HCT116 (cell line): ENCODE results near the gene TTLL10. TPM values are rescaled to one million over a fixed set of nuclear protein-coding genes. Genes with fewer than 3 reads are reported as not detected.

Experiments
- ATAC-seq: fragments of 200-7000 bp; cut with Tn5 transposase; 2 replicates; pipeline ENCODE4 v1.9.1; 2020; ENCODE audit warnings: mild to moderate bottlenecking, moderate library complexity
- BruUV-seq: library from RNA; stranded (reverse); fragments of 400-500 nt; replicated peaks from 2 replicates; lab custom pipeline; 2021; lab: Mats Ljungman, UMichigan
- CTCF ChIA-PET: fragments of 300-600 bp; sonication (Branson Sonifier 250); formaldehyde crosslinking; loops from one replicate; lab custom pipeline; 2021; ENCODE audit warnings: antibody characterized with exemption; lab: Charles Lee
- POLR2A ChIA-PET: fragments of 300-600, 350-600 bp; sonication (Branson Sonifier 250); formaldehyde crosslinking; loops from one replicate; lab custom pipeline; 2021; ENCODE audit warnings: antibody characterized with exemption; lab: Charles Lee
- RAD21 ChIA-PET, 2 experiments: fragments of 300-600 bp; sonication (Branson Sonifier 250); formaldehyde crosslinking; loops; one replicate each; lab custom pipeline; 2023; ENCODE audit warnings: low total read pairs in 2 of 2; ENCODE audit not compliant: uncharacterized antibody in 2 of 2, unreplicated experiment in 2 of 2, low non-redundant PET in 1 of 2; lab: Charles Lee
- DNase-seq: peaks from one replicate; pipeline ENCODE4 v3.0.0-alpha.2; 2010; ENCODE audit warnings: low read depth, low spot score
- H2AFZ ChIP-seq: fragments of 200-600 bp; shearing (Covaris generic), sonication (generic); 2 replicates; pipeline ENCODE4 v1.6.1; 2017; ENCODE audit warnings: low read depth, mixed run types, mixed read lengths, antibody characterized with exemption, low read length; ENCODE audit not compliant: poor library complexity, severe bottlenecking
- H3K27ac ChIP-seq: 2 replicates; pipeline ENCODE4 v1.5.1; 2012; ENCODE audit warnings: low read depth, low read length
- H3K27me3 ChIP-seq: fragments of 200-600 bp; sonication (generic); 2 replicates; pipeline ENCODE4 v1.6.1; 2016; ENCODE audit warnings: mixed run types, low read length, mixed read lengths; ENCODE audit not compliant: insufficient read depth
- H3K36me3 ChIP-seq, 2 experiments: fragments of 200-500 bp in 1 of 2; fragments of 200-600 bp in 1 of 2; sonication (Bioruptor generic) in 1 of 2; sonication (generic) in 1 of 2; 2 replicates each; pipeline versions ENCODE4 v1.5.1 to v1.6.1; 2014 to 2016; ENCODE audit warnings: low read length in 2 of 2, inconsistent platforms in 1 of 2, mixed read lengths in 1 of 2, mixed run types in 1 of 2; ENCODE audit not compliant: insufficient read depth in 2 of 2, control insufficient read depth in 1 of 2
- H3K4me1 ChIP-seq, 2 experiments: fragments of 200-600 bp in 1 of 2; sonication (generic) in 1 of 2; 2 replicates each; pipeline versions ENCODE4 v1.5.1 to v1.6.1; 2012 to 2017; ENCODE audit warnings: low read length in 2 of 2, inconsistent platforms in 1 of 2, mild to moderate bottlenecking in 1 of 2, mixed read lengths in 1 of 2, mixed run types in 1 of 2, moderate library complexity in 1 of 2; ENCODE audit not compliant: insufficient read depth in 2 of 2, control insufficient read depth in 1 of 2
- H3K4me2 ChIP-seq: fragments of 200-600 bp; sonication (generic); 2 replicates; pipeline ENCODE4 v1.6.1; 2017; ENCODE audit warnings: mixed run types, low read length, mixed read lengths
- H3K4me3 ChIP-seq, 2 experiments: fragments of 200-600 bp in 1 of 2; sonication (generic) in 1 of 2; replicated peaks in 1 of 2; 2 replicates each; pipeline ENCODE4 v1.5.1; 2011 to 2016; ENCODE audit warnings: low read length in 2 of 2, control low read depth in 1 of 2, low read depth in 1 of 2, mild to moderate bottlenecking in 1 of 2, mixed read lengths in 1 of 2, mixed run types in 1 of 2
- H3K79me2 ChIP-seq: fragments of 200-600 bp; sonication (generic); 2 replicates; pipeline ENCODE4 v1.6.1; 2017; ENCODE audit warnings: mild to moderate bottlenecking, mixed run types, low read length, moderate library complexity, mixed read lengths; ENCODE audit not compliant: insufficient read depth
- H3K9ac ChIP-seq: fragments of 200-600 bp; sonication (generic); 2 replicates; pipeline ENCODE4 v1.6.1; 2016; ENCODE audit warnings: low read length, mixed read lengths
- H3K9me2 ChIP-seq: fragments of 200-600 bp; sonication (generic), shearing (Covaris generic); 2 replicates; pipeline ENCODE4 v1.6.1; 2017; ENCODE audit warnings: mixed run types, mild to moderate bottlenecking, moderate library complexity; ENCODE audit not compliant: insufficient read depth
- H3K9me3 ChIP-seq, 2 experiments: fragments of 200-500 bp in 1 of 2; fragments of 200-600 bp in 1 of 2; sonication (Bioruptor generic) in 1 of 2; sonication (generic) in 1 of 2; 2 replicates each; pipeline ENCODE4 v1.6.1; 2014 to 2017; ENCODE audit warnings: low read length in 2 of 2, mixed read lengths in 2 of 2, inconsistent platforms in 1 of 2, low read depth in 1 of 2, mild to moderate bottlenecking in 1 of 2, mixed run types in 1 of 2, moderate library complexity in 1 of 2; ENCODE audit not compliant: control insufficient read depth in 1 of 2, insufficient read depth in 1 of 2
- H4K20me1 ChIP-seq: fragments of 200-600 bp; sonication (generic), shearing (Covaris generic); 2 replicates; pipeline ENCODE4 v1.6.1; 2017; ENCODE audit warnings: mixed run types, mild to moderate bottlenecking, moderate library complexity; ENCODE audit not compliant: insufficient read depth
- CEBPB ChIP-seq: IDR thresholded peaks from 2 replicates; pipeline ENCODE4 v1.6.1; 2012; ENCODE audit warnings: low read depth
- RAD21 ChIP-seq: IDR thresholded peaks from 2 replicates; pipeline ENCODE4 v1.6.1; 2012; ENCODE audit warnings: low read depth, mild to moderate bottlenecking
- SP1 ChIP-seq: IDR thresholded peaks from 2 replicates; pipeline ENCODE4 v1.6.1; 2012; ENCODE audit warnings: low read depth
- TCF7L2 ChIP-seq: IDR thresholded peaks from 2 replicates; pipeline ENCODE4 v1.7.0; 2011; ENCODE audit warnings: borderline replicate concordance, inconsistent platforms; ENCODE audit not compliant: insufficient read depth, insufficient read length; ENCODE audit errors: extremely low read depth
- ZFX ChIP-seq: fragments of 450-650 bp; IDR thresholded peaks from 2 replicates; pipeline ENCODE4 v1.6.1; 2017
- intact Hi-C: fragments of 100-400 bp; cut with micrococcal nuclease; formaldehyde crosslinking; loops from 2 replicates; pipeline ENCODE4 v1.10.0; 2022
- total RNA-seq: library from RNA; stranded (reverse); gene quantifications from one replicate; pipeline ENCODE4 v1.2.1, GENCODE V29; 2021; ENCODE audit not compliant: unreplicated experiment
- TF ChIP-seq, protein P1 (sequence below): IDR thresholded peaks from 2 replicates; pipeline ENCODE4 v1.6.1; 2012

Gene TTLL10
- total RNA-seq, 1 experiment from 2014 or later, result 0.10 TPM

DNA sequence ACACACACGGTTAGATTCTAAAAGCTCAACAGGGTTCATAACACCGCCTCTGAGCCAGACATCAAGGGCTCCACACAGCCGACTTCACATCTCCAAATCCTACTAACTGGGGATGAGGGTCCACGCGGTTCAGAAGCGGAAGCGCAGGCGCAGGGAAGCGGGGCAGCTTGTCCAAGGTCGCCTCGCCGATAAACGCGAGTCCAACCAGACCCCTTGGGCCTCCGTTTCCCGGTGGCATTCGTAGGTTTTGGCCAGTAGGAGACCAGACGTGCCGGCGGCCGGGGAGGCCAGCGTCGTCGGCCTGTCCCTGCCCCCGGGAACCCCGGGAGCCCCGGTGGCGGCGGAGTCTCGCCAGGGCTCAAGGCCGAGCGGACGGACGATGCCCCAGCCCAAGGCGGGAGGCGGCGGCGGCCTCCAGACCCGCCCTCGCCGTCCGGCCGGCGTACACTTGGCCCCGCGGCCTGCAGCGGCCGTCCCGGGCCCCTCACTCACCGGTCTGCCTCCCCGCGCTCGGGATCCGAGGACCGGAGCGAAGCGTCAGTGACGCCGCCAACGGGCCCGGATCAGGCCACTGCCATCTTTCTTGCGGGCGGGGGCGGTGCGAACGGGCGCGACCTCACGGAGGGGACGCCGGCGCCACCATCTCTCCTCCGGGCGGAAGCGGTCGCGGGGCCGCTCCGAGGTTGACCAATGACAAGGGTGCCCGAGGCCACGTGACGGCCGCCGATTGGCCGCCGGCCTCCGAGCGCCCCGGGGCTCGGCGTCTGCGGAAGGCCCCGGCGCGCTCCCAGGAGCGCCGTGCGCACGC lies 57.9 kb downstream of the TTLL10 start, which contains the start of gene SDF4 (continued):
- peak; percentile 17 for TF ChIP-seq TCF7L2
- TF ChIP-seq RAD21, result no peak
- no peak for TF ChIP-seq CEBPB
- no peak for TF ChIP-seq SP1
- TF ChIP-seq, protein P1, sequence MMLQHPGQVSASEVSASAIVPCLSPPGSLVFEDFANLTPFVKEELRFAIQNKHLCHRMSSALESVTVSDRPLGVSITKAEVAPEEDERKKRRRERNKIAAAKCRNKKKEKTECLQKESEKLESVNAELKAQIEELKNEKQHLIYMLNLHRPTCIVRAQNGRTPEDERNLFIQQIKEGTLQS, result no peak

DNA sequence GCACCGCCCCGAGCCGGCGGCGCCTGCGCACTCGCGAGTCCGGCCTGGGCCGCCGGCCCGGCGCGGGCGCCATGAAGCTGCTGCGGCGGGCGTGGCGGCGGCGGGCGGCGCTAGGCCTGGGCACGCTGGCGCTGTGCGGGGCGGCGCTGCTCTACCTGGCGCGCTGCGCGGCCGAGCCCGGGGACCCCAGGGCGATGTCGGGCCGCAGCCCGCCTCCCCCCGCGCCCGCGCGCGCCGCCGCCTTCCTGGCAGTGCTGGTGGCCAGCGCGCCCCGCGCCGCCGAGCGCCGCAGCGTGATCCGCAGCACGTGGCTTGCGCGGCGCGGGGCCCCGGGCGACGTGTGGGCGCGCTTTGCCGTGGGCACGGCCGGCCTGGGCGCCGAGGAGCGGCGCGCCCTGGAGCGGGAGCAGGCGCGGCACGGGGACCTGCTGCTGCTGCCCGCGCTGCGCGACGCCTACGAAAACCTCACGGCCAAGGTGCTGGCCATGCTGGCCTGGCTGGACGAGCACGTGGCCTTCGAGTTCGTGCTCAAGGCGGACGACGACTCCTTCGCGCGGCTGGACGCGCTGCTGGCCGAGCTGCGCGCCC lies 58.6 kb downstream of the TTLL10 start, which contains the start of gene B3GALT6:
Gene B3GALT6 (plus strand): TSS at position 30 of the 588 bp plus-strand sequence. CDS start 42 bp downstream, at position 72.
- CTCF ChIA-PET, result interaction anchor here (0.6 kb wide), 1 partner anchor 248 kb away, joined by 3 read pairs; no protein-coding TSS in a partner anchor

More for the DNA sequence above, 58.6 kb downstream of the TTLL10 start, which contains the start of gene B3GALT6:
- intact Hi-C loops, result no loop called here
- Histone ChIP-seq H3K27ac (peak within 1 kb of the TSS; percentile 98), H3K4me3 (peak within 1 kb of the TSS; percentile 68 to 87), H3K79me2 (peaks cover 64% of the 10 kb centered on the region), H3K4me2 (peak within 1 kb of the TSS; percentile 76), H3K9ac (peak within 1 kb of the TSS; percentile 81), H3K9me2 (no peaks in the 10 kb centered on the region), H3K9me3 (no peaks in the 10 kb centered on the region), H3K36me3 (peaks cover 7 to 18% of the 10 kb centered on the region in 2 experiments; a peak in 2 of 4 replicates)
- ChIA-PET RAD21 (no interaction called here), POLR2A (no interaction called here)
- ATAC-seq, result peak; percentile 29; the same call in 1 of the 2 replicates
- BruUV-seq, result no TSS peak
- TF ChIP-seq ZFX (peak; percentile 65; the same call in 1 of the 2 replicates), TCF7L2 (no peak)
- TF ChIP-seq, all 23 proteins: peak for 1
- Histone ChIP-seq H4K20me1 (no peaks in the 10 kb centered on the region), H2AFZ (no peak within 1 kb of the TSS), H3K27me3 (no peaks in the 10 kb centered on the region), H3K4me1 (peaks cover 3 to 25% of the 10 kb centered on the region in 2 experiments; a peak in 1 of 4 replicates)
- no peak for DNase-seq
